ENCODE results near the gene CD3E.
"Not testable (repeated sequence)": the region's sequence is repeated elsewhere in the genome, so short reads cannot be mapped to it uniquely, and the experiment has no call there.

CD3E gene

GRCh38 chr11:118290923-118291322 lies 13.6 kb upstream of the CD3E start:
- DNase-seq (ENCODE audit: low read depth): no peak

GRCh38 chr11:118291477-118292135 lies 12.9 kb upstream of the CD3E start:
- DNase-seq (ENCODE audit: low read depth): no peak

- no peak for DNase-seq (ENCODE audit: low read depth)
Observed at GRCh38 chr11:118294053-118294452, 10.5 kb upstream of the CD3E start.

GRCh38 chr11:118295199-118295598 lies 9.3 kb upstream of the CD3E start:
- DNase-seq (ENCODE audit: low read depth): no peak

GRCh38 chr11:118295815-118296454 lies 8.6 kb upstream of the CD3E start:
- DNase-seq (ENCODE audit: low read depth): no peak

- no peak for DNase-seq (ENCODE audit: low read depth)
Observed at GRCh38 chr11:118301600-118302195, 2.8 kb upstream of the CD3E start.

- no peak for DNase-seq (ENCODE audit: low read depth)
Observed at GRCh38 chr11:118304227-118304567, 333 bp upstream of the CD3E start.

- no peak for DNase-seq (ENCODE audit: low read depth)
Observed at GRCh38 chr11:118305726-118306125, 1.2 kb downstream of the CD3E start.

- no peak for DNase-seq (ENCODE audit: low read depth)
Observed at GRCh38 chr11:118306556-118306955, 2.0 kb downstream of the CD3E start.

GRCh38 chr11:118308995-118309528 lies 4.5 kb downstream of the CD3E start:
- not testable (repeated sequence) for DNase-seq (ENCODE audit: low read depth)

GRCh38 chr11:118310271-118310670 lies 5.7 kb downstream of the CD3E start:
- DNase-seq (ENCODE audit: low read depth): no peak

GRCh38 chr11:118310781-118311485 lies 6.4 kb downstream of the CD3E start:
- DNase-seq (ENCODE audit: low read depth): no peak

- DNase-seq (ENCODE audit: low read depth): no peak
Observed at GRCh38 chr11:118311518-118311917, 7.0 kb downstream of the CD3E start.

- DNase-seq (ENCODE audit: low read depth): no peak
Observed at GRCh38 chr11:118312328-118312727, 7.8 kb downstream of the CD3E start.

GRCh38 chr11:118313242-118313641 lies 8.7 kb downstream of the CD3E start:
- DNase-seq (ENCODE audit: low read depth): no peak

- DNase-seq (ENCODE audit: low read depth): no peak
Observed at GRCh38 chr11:118314988-118315411, 10.5 kb downstream of the CD3E start.

- DNase-seq (ENCODE audit: low read depth): no peak
Observed at GRCh38 chr11:118318124-118318523, 13.6 kb downstream of the CD3E start.

- no peak for DNase-seq (ENCODE audit: low read depth)
Observed at GRCh38 chr11:118318581-118319336, 14.2 kb downstream of the CD3E start.

GRCh38 chr11:118319337-118319707 lies 14.8 kb downstream of the CD3E start:
- no peak for DNase-seq (ENCODE audit: low read depth)

- DNase-seq (ENCODE audit: low read depth): no peak
Observed at GRCh38 chr11:118320515-118320914, 16.0 kb downstream of the CD3E start.

- no peak for DNase-seq (ENCODE audit: low read depth)
Observed at GRCh38 chr11:118321386-118322082, 17.0 kb downstream of the CD3E start.
